ENCODE measurements around the gene COG5. TPM values are rescaled to one million over a fixed set of nuclear protein-coding genes. Genes with fewer than 3 reads are reported as not detected.

Gene COG5
- total and polyA plus RNA-seq, 2 of the 8 experiments (the other 6 are each of a cell fraction or from before 2014, with no cell fraction given) = 10.5 to 28.1 TPM

DNA sequence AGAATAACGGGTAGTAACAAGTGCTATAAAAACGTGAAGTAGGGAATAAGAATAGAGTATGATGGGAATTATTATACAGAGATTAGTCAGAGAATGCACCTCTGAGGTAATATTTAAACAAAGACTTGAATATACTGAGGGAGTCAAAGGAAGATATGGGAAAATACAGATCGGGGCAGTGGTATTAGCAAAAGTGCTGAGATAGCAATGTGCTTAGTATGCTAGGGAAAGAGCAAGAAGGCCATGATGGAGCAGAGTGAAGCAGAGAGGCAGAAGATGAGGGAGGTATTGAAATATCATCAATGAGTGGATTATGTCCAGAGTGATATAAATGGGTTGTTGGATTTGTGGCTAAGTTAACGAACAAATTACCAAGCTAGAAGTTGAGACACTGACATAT, 190.4 kb downstream of the COG5 start:
- Histone ChIP-seq H3K4ac (replicated peaks; ENCODE audit: insufficient read length, low read depth, low read length) (no peak overlapping the region), H4K91ac (replicated peaks; ENCODE audit: insufficient read length, low read length) (no peak overlapping the region), H2BK120ac (replicated peaks; ENCODE audit: low read depth, low read length) (no peak overlapping the region), H2BK20ac (ENCODE audit: low read length) (no peak overlapping the region), H2AK5ac (ENCODE audit: low read depth, low read length) (no peak overlapping the region), H4K8ac (ENCODE audit: extremely low read depth, insufficient read depth, low read length) (no peak overlapping the region), H3K56ac (replicated peaks; ENCODE audit: insufficient read length, low read depth, low read length) (no peak overlapping the region), H3K79me2 (ENCODE audit: control insufficient read depth in 1 of 2, insufficient read depth in 2 of 2, low read length in 2 of 2) (no peaks in the 10 kb centered on the region), H3K4me3 (ENCODE audit: extremely low read depth in 1 of 4, insufficient read depth in 2 of 4, low read depth in 3 of 4, low read length in 4 of 4) (no peak overlapping the region), H2BK5ac (ENCODE audit: low read depth, low read length) (no peak overlapping the region), H3K79me1 (ENCODE audit: low read depth, low read length) (no peaks in the 10 kb centered on the region), H2AFZ (ENCODE audit: low read length) (no peak overlapping the region), H3K9me3 (ENCODE audit: insufficient read depth in 2 of 2, low read depth in 1 of 2, low read length in 1 of 2) (no peaks in the 10 kb centered on the region), H4K5ac (ENCODE audit: insufficient read length, low read depth, low read length) (no peak overlapping the region), H3K36me3 (ENCODE audit: control insufficient read depth in 2 of 4, insufficient read depth in 4 of 4, low read length in 3 of 4) (no peaks in the 10 kb centered on the region), H2BK15ac (ENCODE audit: low read length) (no peak overlapping the region), H3K4me1 (replicated peaks in 1 of 4; ENCODE audit: control insufficient read depth in 3 of 4, insufficient read depth in 4 of 4, low read length in 3 of 4) (no peaks in the 10 kb centered on the region), H3K4me2 (ENCODE audit: insufficient read depth in 1 of 2, low read depth in 2 of 2, low read length in 2 of 2) (no peak overlapping the region), H3K23me2 (ENCODE audit: low read depth, low read length) (no peaks in the 10 kb centered on the region), H3K18ac (ENCODE audit: extremely low read depth, low read length) (no peak overlapping the region), H3K27ac (ENCODE audit: low read depth, low read length) (no peak overlapping the region), H4K20me1 (replicated peaks in 1 of 2; ENCODE audit: control insufficient read depth in 1 of 2, insufficient read depth in 2 of 2, low read length in 2 of 2) (no peaks in the 10 kb centered on the region), H3K9ac (replicated peaks in 1 of 4; ENCODE audit: extremely low read depth in 1 of 4, low read depth in 3 of 4, low read length in 3 of 4) (no peak overlapping the region), H3K27me3 (replicated peaks in 1 of 4; ENCODE audit: control insufficient read depth in 3 of 4, extremely low read depth in 1 of 4, insufficient read depth in 3 of 4, low read length in 3 of 4) (no peaks in the 10 kb centered on the region), H3K23ac (ENCODE audit: insufficient read length) (no peak overlapping the region), H3K14ac (ENCODE audit: insufficient read length) (no peak overlapping the region), H2BK12ac (ENCODE audit: low read depth, low read length) (no peak overlapping the region)
- TF ChIP-seq ASH2L (IDR thresholded peaks at IDR 0.05; ENCODE audit: low read length) (no peak), TAF1 (IDR thresholded peaks at IDR 0.05; ENCODE audit: low read depth, low read length) (no peak), SP1 (IDR thresholded peaks at IDR 0.05; ENCODE audit: low read depth, low read length) (no peak)
- DNase-seq (ENCODE audit: low read depth in 1 of 2, low spot score in 2 of 2) (no peak), FAIRE-seq (no peak)
- 83 to 100% methylated on average over 1 to 4 of the region's 4 CpGs for WGBS, 2 experiments (ENCODE audit: extremely low coverage in 1 of 2, insufficient coverage in 1 of 2, insufficient read length in 1 of 2, insufficient replicate concordance in 2 of 2, low coverage in 1 of 2, low lambda C conversion rate in 2 of 2, missing lambda C conversion rate in 1 of 2)
- CTCF ChIA-PET (ENCODE audit: partially characterized antibody) = interaction anchor here (0.6 to 3.2 kb wide), 3 partner anchors 10 to 976 kb away, joined by 3 to 12 read pairs (median 3); no protein-coding TSS in a partner anchor
- POLR2A ChIA-PET (ENCODE audit: partially characterized antibody) = no interaction called here
